ENCODE results near the gene SPATA13.
"Not testable (repeated sequence)": the region's sequence is repeated elsewhere in the genome, so short reads cannot be mapped to it uniquely, and the experiment has no call there.

SPATA13 gene

DNA sequence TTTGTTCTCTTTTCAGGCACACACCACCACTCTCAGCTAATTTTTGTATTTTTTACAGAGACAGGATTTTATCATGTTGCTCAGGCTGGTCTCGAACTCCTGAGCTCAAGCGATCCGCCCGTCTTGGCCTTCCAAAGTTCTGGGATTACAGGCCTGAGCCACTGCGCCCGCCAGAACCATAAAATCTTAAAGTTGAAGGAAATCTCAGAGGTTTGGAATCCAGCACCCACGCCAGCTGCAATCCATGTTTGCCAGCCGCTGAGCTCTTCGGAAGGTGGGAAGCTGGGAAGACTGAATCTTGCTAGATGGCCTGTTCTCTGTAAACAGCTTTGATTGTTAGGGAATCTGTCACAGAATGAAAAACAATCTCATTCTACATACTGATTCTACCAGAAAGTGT lies 38.5 kb downstream of the SPATA13 start:
- DNase-seq: no peak

DNA sequence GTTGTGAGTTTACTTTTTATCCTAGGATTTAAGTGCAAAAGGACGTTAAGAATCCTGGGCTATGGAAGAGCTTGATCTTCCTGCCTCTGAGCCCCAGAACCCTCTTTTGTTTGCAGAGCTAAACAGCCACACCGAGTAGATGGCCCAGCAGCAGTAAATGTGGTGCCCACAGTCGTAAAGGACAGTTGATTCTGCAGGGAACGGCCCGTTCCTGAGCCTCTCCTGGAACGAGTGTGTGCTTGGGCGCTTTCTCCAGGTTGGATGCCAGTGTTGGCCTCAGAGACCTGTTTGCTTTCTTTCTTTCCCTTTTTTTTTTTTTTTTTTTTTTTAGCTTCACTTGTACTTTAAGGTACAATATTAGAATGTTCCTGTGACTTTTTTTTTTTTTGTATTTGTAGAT lies 41.7 kb downstream of the SPATA13 start:
- no peak for DNase-seq

- DNase-seq: no peak
Measured at GRCh38 chr13:24203273-24203672, 42.8 kb downstream of the SPATA13 start.

DNA sequence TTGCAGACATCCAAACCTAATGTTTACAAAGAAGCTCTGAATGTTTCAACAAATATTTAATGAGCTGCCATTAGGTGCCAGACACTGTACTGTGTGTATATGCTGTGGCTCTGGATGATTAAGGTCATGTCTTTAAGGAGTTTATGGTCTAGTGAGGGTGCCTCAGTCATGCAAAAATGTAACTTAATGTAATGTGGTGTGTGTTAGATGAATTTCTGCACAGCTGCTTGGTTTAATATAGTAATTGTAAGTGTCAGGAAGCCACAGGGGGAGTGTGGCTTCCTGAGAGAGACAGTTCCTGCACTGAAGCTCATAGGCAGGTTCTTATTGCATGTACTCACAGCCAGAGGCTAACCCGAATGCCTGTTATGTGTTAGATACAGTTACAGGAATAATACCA lies 43.3 kb downstream of the SPATA13 start:
- peak in 1 of 4 experiments; percentile 37 for DNase-seq

DNA sequence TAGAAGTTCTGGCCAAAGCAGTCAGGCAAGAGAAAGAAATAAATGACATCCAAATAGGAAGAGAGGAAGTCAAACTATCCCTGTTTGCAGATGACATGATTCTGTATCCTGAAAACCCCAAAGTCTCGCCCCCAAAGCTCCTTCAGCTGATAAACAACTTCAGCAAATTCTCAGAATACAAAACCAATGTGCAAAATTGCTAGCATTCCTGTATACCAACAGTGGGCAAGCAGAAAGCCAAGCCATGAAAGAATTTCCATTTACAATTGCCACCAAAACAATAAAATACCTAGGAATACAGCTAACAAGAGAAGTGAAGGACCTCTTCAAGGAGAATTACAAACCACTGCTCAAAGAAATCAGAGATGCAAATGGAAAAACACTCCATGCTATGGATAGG lies 44.6 kb downstream of the SPATA13 start:
- not testable (repeated sequence) for DNase-seq

GRCh38 chr13:24207841-24208667 lies 47.5 kb downstream of the SPATA13 start:
- peak in 3 of 4 experiments; percentile 38 to 58 (median 49) for DNase-seq

DNA sequence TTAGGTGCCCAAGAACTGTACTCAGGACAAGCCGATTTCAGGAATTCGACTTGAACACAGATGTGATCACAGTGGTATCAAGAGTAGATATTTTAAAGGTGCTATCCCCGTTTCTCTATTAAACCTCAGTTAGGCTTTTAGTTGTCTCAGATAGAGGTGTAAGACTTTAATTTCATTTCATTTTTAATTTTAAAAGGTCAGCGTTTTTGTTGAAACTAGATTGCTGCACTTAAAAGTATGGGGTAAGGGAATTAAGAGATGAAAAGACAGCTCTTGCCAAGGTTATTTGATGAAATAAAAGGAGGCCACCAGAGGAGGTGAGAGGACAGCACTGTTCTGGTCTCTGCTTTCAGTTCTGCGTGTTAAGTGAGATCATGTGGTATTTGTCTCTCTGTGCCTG lies 48.6 kb downstream of the SPATA13 start:
- no peak for DNase-seq

DNA sequence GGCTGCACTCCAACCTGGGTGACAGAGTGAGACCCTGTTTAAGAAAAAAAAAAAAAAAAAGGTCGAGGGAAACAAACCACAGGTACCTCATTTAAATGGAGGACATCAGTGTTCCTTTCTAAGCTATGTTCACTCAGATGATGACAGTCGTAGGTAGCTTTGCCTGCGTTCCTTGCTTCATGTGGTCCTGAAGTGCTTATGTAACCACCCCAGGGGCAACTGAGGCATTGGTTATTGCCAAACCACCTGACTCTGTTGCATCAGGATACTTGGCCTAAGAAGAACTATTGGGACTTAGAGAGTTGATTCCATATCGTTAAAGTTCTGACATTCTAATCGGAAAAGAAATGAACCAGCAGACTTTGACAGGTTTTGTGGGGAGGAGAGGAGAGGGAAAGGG lies 51.7 kb downstream of the SPATA13 start:
- no peak for DNase-seq

- no peak for DNase-seq
Measured at GRCh38 chr13:24212674-24213073, 52.2 kb downstream of the SPATA13 start.

DNA sequence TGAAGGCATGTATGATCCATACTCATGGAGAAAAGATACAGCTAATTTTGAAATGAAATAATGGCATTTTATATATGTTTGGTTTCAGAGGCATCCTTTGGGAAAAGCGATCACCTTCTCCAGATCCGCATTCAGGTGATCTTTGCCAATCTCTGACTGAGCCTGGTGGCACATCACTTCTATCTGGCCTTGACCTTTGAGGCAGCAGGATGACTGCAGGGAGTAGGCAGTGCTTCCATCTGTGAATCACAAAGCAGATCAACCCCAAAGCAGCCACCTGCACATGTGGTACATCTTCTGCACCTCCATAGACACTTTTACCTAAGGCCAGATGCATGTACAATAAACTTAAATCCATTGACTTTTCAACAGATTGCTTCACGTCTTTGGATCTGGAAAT lies 53.4 kb downstream of the SPATA13 start:
- no peak for DNase-seq

DNA sequence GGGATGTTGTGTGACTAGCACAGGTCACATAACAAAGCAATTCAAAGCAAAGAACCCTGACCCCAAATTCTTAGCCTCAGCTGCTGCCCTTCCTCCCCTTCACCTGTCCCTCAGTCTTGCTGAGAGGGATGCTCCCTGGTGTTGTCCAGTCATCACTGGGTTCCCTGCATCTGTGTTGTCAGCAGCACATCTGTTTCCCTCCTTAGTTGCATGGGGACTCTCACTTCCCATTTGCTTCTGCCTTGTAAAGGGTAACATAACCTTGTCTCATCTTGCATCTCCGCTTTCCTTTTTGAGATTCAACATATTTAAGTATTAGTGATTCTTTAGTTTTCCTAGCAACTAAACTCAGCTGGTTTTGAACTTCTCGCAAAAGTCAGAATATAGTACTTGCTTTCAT lies 54.0 kb downstream of the SPATA13 start:
- peak in 2 of 4 experiments; percentile 21 to 37 for DNase-seq

DNA sequence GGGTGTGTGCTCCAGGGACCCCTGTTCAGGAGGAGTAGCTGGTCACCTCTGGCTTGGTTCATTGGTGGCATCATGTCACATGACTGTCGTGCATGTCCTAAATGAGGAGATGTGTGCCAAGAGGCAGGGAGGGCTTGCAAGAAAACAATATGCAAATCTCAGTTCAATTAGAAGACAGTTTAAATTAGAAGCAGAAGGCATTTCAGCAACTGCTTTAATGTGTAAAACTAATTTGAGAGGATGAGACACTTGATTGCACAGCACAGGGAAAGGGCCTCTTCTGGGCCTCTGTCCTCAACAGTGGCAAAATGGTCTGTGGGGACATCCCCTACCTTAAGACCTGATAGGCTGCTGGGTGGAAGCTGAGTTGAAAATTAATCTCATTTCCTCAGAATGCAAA lies 54.6 kb downstream of the SPATA13 start:
- no peak for DNase-seq

GRCh38 chr13:24215732-24216131 lies 55.2 kb downstream of the SPATA13 start:
- peak in 3 of 4 experiments; percentile 29 to 42 (median 36) for DNase-seq

DNA sequence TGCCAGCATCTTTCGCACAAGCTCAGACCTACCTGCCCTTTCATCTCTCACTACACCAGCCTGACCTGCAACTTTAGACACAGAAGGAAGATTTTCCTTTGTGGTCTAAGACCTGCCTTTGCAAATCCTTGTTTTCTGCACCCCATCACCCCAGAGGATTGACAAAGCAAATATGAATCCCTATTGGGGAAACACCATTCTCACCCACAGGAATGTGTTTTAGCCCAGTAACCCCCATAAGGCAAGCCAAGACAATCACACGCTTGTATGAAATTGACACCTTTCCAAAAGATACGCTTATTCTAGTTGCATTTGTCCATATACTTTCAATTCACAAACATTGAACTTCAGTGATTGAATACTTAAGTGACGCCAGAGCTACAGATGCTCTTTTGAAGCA lies 55.7 kb downstream of the SPATA13 start:
- no peak for DNase-seq

DNA sequence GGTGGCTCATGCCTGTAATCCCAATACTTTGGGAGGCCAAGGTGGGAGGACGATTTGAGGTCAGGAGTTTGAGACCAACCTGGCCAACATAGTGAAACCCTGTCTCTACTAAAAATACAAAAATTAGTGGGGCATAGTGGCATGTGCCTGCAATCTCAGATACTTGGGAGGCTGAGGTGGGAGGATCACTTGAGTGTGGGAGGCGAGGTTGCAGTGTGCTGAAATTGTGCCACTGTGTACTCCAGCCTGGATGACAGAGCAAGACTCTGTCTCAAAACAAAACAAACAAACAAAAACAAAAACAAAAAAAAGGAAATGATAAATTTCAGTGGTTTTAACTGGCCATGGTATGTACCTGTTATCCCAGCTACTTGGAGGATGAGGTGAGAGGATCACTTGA lies 56.3 kb downstream of the SPATA13 start:
- peak in 3 of 4 experiments; percentile 28 to 42 (median 33) for DNase-seq

DNA sequence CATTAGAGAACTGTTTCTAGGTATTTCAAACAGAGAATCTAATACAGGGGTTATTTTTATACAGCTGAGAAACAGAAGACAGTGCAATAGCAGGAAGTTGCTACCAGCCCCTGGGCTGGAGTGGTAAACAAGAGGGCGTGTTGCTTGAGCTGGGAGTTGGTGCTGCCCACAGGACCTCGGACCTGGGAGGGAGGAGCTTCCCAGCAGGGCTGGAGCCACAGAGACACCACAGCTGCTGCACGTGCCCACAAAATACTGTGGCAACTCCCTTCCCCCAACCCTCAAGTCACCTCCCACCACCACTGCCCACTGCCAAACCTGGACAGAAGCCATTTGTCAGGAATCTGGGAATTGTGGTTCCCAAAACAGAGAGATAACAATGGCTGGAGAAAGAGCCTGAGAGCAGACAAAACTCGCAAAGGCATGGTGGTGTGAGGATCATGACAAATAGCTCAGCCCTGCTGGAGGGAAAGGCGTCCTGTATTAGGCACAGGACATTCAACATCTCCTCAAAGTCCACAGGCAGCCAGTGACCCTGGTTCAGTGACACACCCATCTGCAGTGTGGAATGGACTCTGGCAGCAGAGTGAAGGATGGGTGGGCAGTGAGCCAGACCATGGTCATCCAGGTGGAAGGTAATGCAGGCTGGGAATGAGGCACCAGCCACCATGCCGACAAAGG lies 57.2 kb downstream of the SPATA13 start:
- DNase-seq: peak; percentile 49 to 79 (median 70)

DNA sequence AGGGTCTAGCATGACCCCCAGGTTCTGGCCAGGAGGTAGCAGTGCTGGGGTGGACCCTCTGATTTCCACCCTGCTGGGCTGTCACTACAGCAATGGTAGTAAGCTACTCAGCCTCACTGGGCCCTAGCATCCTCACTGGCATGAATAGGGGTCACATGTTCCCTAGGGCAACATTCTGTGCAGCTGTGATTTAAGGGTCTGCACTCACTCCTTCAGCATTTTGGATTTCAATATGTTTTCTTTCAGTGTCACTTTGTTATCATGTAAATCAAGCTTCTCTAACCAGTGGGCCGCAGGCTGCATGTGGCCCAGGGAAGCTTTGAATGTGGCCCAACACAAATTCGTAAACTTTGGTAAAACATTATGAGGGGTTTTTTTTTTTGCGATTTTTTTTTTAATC lies 57.8 kb downstream of the SPATA13 start:
- no peak for DNase-seq

GRCh38 chr13:24218977-24219376 lies 58.5 kb downstream of the SPATA13 start:
- DNase-seq: no peak

DNA sequence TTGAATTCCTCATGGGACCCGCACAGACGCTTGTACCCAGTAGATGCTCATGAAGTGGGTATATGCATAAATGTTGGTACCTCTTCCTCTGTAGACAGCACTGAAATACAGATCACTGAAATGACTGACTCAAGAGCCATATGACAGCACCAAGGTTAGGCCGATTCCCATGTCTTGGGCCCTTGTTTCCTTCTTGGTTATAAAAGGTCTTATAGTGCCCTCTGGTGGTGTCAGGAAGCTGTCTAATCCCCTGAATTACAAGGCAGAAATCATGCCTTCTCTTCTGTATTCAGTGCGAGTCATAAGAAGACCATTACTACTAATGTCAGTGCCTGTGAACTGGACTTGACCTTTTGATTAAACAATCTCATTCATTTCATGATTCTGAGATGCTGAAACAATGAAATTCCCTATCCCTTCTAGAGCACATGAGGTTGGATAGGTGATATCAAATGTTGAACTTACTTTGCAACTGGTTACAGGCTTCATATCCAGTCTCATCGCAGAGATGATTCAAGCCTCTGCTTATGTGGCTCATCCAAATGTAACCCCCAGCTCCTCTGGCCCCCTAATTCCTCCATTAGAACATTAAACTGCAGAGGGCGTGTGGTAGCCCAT lies 59.7 kb downstream of the SPATA13 start:
- DNase-seq: peak; percentile 84 to 95 (median 89)

DNA sequence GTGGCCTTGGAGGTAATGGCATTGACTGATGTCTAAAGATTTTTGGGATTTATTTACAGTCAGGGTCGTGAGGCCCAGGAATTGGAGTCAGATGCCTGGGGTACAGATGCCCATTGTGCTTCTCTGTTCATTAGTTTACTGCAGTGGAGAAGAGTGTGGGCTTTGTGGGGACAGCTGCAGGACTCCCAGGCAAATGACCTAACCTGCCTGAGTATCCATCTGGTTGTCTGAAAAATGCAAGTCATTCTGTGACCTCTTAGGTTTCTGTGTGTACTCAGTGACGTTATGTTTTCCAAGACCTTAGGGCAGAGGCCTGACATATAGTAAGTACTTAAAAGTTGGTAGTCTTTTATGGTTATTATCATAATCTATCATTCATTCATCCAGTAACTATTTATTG lies 60.5 kb downstream of the SPATA13 start:
- DNase-seq: no peak

- no peak for DNase-seq
Measured at GRCh38 chr13:24222756-24223155, 62.2 kb downstream of the SPATA13 start.

- peak in 1 of 4 experiments; percentile 44 for DNase-seq
Measured at GRCh38 chr13:24223341-24224231, 63.1 kb downstream of the SPATA13 start.

Data from suppressor macrophage (primary cell).